AML-193 (cell line): ENCODE data around the gene C2CD4D.
A peak's percentile ranks its signal among the peaks of the same experiment; 100 is the strongest.
"Not testable (repeated sequence)": the region's sequence is repeated elsewhere in the genome, so short reads cannot be mapped to it uniquely, and the experiment has no call there.

Experiments
- DNase-seq, 2 experiments: peaks; one replicate each; lab custom pipeline; 2025; lab: John Stamatoyannopoulos, UW

Gene C2CD4D

GRCh38 chr1:151839457-151840403 lies at the start of gene C2CD4D:
Gene C2CD4D (minus strand): TSS chr1:151839820. CDS start chr1:151838989, 831 bp downstream.
- no peak for DNase-seq

GRCh38 chr1:151888972-151889570 lies 49.5 kb upstream of the C2CD4D start:
- peak; percentile 7 to 21 for DNase-seq

GRCh38 chr1:151887028-151887427 lies 47.4 kb upstream of the C2CD4D start:
- no peak for DNase-seq

- no peak for DNase-seq
Measured at GRCh38 chr1:151885479-151885878, 45.9 kb upstream of the C2CD4D start.

- not testable (repeated sequence) for DNase-seq
Measured at GRCh38 chr1:151884879-151885278, 45.3 kb upstream of the C2CD4D start.

GRCh38 chr1:151884445-151884844 lies 44.8 kb upstream of the C2CD4D start:
- not testable (repeated sequence) for DNase-seq

- DNase-seq = not testable (repeated sequence)
Measured at GRCh38 chr1:151883898-151884297, 44.3 kb upstream of the C2CD4D start.

GRCh38 chr1:151882918-151883317 lies 43.3 kb upstream of the C2CD4D start:
- not testable (repeated sequence) for DNase-seq

GRCh38 chr1:151882466-151882865 lies 42.8 kb upstream of the C2CD4D start:
- DNase-seq = no peak

GRCh38 chr1:151881479-151881878 lies 41.9 kb upstream of the C2CD4D start:
- DNase-seq = no peak

GRCh38 chr1:151875419-151876097 lies 35.9 kb upstream of the C2CD4D start:
- DNase-seq = no peak

- DNase-seq = not testable (repeated sequence)
Measured at GRCh38 chr1:151872776-151873175, 33.2 kb upstream of the C2CD4D start.

- no peak for DNase-seq
Measured at GRCh38 chr1:151871284-151872030, 31.8 kb upstream of the C2CD4D start.

GRCh38 chr1:151868486-151868885 lies 28.9 kb upstream of the C2CD4D start:
- no peak for DNase-seq

GRCh38 chr1:151867765-151868411 lies 28.3 kb upstream of the C2CD4D start:
- no peak for DNase-seq

- no peak for DNase-seq
Measured at GRCh38 chr1:151867321-151867720, 27.7 kb upstream of the C2CD4D start.

GRCh38 chr1:151864411-151864810 lies 24.8 kb upstream of the C2CD4D start:
- DNase-seq = no peak

- no peak for DNase-seq
Measured at GRCh38 chr1:151862604-151863003, 23.0 kb upstream of the C2CD4D start.

- no peak for DNase-seq
Measured at GRCh38 chr1:151860504-151861187, 21.0 kb upstream of the C2CD4D start.

- no peak for DNase-seq
Measured at GRCh38 chr1:151859891-151860293, 20.3 kb upstream of the C2CD4D start.
